GM19043 (cell line): ENCODE results near the gene TRIP13.
"Not testable (repeated sequence)": the region's sequence is repeated elsewhere in the genome, so short reads cannot be mapped to it uniquely, and the experiment has no call there.

ENCODE experiments used
- ATAC-seq: cut with Tn5 transposase; IDR thresholded peaks from one replicate; pipeline ENCODE4 v1.9.1; 2021; ENCODE audit warnings: low read depth; ENCODE audit not compliant: unreplicated experiment

The TRIP13 gene

DNA sequence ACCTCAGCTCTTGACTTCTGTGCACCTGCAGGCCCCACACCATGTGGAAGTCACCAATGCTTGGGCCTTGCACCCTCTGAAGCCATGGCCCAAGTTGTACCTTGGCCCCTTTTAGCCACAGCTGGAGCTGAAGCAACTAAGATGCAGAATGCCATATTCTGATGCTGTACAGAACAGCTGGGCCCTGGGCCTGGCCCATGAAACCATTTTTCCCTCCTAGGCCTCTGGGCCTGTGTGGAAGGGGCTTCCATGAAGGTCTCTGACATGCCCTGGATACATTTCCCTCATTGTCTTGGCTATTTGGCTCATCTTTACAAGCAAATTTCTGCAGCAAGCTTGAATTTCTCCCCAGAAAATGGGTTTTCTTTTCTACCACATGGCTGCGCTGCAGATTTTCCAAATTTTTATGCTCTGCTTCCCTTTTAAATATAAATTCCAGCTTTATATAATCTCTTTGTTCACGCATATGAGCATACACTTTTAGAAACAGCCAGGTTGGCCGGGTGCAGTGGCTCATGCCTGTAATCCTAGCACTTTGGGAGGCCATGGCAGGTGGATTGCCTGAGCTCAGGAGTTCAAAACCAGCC, 41.8 kb downstream of the TRIP13 start:
- ATAC-seq, result not testable (repeated sequence)

DNA sequence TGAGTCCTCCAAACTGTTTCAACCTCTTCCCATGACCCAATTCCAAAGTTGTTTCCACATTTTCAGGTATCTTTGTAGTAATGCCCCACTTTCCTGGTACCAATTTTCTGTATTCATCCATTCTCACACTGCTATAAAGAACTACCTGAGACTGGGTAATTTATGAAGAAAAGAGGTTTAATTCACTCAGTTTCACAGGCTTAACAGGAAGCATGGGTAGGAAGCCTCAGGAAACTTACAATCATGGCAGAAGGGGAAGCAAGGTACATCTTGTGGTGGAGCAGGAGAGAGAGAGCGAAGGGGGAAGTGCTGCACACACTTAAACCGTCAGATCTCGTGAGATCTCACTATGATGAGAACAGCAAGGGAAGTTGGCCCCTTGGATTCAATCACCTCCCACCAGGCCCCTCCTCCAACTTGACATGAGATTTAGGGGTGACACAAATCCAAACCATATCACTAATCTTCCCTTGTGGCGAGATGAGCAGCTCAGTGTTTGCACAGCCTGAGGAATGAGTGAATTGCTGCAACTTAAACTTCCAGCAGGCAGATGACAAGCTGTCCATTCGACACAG, 42.9 kb downstream of the TRIP13 start:
- no peak for ATAC-seq

DNA sequence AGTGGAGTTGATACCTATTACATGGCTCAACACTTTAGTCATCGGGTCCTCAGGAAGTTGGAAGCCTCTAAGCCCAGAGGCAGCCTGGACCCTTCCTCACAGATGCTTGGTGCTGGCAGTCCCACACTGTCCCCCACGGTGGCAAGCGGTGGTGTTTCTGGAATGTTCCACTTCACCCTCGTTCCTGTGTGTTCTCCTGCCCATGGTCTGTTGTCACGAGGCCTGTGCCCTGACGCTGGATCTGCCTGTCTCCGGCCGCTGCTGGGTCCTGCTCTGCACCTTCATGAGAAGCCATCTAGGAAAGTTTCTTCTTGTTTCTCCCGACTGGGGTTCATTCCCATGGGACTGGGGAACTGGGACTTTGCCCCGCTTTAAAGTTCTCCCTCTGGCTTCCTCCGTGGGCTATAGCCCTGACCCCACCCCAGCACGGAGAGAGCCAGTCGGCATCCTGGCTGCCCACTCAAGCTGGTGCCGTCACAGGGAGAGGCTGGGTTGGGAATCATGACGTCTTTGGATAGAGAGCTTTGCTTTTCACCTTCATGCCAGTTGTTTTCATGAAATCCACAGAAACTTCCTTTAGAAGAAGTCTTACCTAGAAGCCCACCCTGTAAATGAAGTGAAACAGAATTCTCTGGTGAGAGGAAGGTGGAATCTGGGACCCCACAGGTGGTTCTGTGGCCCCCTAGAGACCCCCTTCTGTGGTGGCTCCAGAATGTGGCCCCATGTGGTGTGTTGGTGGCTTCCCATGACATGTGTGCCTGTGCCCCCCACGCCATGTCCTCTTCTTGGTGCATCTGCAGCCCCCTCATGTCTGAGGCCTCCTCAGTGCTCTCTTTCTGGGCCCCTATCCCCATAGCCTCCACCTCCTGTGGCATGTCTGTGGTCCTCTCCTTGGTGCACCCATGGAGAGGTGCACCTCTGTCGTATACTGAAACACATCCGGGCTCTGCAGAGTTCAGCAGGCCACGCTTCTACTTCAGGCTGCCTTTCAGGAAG, 43.8 kb downstream of the TRIP13 start:
- no peak for ATAC-seq

DNA sequence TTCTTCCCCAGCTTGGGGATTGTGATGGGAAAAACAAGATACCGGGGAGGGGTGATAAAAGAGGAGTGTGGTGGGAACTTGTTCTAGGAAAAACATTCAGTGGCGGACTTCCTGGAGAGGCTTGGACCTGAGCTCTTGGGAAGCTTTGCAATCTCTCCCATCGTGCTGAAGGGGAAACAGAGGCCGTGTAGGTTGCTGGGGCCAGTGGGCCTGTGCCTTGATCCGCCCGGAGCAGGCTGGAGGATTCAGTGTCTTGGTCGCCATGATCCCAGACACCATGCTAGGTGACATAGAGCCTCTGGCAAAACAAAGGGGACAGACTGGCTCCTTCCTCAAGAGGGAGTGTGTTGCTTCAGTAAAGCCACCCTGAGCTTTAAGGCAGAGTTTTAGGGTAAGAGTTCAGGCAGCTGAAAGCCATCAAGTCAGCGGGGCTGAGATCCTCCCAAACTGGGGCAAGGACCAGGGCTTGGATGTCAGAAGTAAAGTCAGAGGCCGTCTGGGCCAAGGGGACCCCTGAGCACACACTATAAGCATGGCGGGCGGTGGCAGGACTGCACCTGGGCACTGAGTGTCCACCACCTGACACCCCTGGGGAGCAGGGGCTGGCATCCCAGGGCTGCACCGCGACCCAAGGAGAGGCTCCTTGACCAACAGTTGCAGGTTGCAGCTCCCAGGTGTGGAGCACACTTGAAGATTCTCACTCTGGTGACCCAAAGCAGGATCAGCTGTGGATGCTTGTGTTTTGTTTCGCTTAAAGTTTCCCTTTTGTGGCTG, 44.7 kb downstream of the TRIP13 start:
- no peak for ATAC-seq

DNA sequence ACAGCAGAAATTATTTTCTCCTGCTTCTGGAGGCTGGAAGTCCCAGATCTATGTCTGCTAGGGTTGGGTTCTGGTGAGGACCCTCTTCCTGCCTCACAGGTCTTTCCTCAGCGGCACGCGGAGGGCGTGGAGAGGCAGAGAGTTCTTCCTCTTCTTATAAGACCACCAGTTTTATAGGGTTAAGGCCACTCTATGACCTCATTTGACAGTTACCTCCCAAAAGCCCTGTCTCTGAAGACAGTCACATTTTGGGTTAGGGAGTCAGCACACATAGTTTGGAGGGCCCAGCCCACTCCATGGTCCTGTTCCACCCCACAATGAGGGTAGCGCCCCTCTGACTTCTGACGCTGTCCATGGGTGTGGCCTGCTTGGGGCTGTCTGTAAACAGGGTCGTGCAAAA, 46.7 kb downstream of the TRIP13 start:
- ATAC-seq, result no peak

DNA sequence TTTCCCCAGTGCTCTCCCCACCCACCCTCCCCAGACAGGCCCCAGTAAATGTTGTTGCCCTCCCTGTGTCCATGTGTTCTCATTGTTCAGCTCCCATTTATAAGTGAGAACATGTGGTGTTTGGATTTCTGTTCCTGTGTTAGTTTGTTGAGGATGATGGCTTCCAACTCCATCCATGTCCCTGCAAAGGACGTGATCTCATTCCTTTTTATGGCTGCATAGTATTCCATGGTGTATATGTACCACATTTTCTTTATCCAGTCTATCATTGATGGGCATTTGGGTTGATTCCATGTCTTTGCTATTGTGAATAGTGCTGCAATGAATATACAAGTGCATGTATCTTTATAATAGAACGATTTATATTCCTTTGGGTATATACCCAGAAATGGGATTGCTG, 48.1 kb downstream of the TRIP13 start:
- not testable (repeated sequence) for ATAC-seq

DNA sequence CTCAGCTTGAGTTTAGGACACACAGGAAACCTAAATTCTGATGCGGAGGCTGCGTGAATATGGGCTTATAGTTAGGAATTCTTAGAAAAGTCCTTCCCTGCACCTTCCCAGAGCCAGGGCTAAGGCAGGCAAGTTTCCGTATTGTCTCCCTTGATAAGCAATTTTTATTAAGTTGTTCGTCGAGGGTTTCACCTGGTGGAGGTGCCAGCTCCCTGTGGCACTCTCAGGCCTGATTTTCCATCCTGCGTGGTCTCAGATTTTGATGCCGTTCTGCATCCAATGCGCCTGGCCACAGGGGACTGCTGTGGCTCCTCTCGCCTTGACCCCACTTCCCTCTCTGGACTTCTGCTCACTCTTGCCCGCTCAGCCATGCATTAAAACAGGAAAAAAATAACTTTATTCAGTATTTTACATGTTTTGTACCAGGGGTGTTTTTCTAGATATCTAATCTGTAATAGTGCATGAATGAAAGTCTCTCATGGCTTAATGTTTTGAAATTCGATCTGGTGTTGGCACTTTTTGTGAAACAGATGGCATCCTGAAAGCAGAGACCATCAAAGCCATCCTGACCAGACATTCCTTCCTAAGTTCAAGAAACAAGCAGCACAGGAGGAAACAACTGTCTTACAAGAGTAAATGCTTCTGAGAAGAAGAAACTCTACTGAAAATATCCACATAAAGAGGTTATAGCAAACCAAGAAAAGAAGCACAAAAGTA, 50.7 kb downstream of the TRIP13 start:
- ATAC-seq, result no peak

DNA sequence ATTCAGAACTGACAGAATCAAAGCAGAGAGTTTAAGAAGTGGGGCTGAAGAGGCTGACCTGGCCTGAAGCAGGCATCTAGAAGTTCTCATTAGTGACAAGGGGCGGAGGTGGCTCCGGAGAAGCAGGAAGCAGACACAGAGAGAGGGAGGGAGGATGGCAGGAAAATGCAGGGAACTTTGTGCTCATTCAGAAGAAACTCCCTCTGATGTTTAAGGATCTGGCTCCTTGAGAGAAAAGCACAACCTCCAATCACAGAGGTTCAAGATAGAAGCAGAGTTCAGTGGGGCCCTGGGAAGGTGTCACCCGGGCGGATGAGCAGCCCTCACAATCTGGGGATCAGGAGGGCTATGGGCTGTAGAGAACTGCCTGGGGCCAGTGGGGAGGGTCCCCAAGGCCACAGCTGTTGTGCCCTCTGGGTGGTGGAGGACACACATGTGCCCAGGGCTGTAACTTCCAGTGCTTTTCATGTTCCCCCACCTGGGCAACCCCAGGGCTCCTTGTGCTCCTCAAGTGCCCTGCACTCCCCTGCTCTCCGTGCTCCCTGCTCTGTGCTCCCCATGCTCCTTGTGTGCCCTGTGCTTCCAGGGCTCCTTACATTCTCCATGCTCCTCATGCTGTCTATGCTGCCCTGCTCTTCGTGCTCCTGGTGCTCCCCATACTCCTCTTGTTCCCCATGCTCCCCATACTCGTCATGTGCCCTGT, 51.4 kb downstream of the TRIP13 start:
- no peak for ATAC-seq

DNA sequence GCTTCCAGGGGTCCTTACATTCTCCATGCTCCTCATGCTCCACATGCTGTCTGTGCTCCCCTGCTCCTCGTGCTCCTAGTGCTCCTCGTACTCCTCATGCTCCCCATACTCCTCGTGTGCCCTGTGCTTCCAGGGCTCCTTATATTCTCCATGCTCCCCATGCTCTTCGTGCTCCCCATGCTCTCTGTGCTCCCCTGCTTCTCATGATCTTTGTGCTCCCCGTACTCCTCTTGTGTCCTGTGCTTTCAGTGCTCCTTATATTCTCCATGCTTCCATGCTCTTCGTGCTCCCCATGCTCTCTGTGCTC, 51.9 kb downstream of the TRIP13 start:
- no peak for ATAC-seq

DNA sequence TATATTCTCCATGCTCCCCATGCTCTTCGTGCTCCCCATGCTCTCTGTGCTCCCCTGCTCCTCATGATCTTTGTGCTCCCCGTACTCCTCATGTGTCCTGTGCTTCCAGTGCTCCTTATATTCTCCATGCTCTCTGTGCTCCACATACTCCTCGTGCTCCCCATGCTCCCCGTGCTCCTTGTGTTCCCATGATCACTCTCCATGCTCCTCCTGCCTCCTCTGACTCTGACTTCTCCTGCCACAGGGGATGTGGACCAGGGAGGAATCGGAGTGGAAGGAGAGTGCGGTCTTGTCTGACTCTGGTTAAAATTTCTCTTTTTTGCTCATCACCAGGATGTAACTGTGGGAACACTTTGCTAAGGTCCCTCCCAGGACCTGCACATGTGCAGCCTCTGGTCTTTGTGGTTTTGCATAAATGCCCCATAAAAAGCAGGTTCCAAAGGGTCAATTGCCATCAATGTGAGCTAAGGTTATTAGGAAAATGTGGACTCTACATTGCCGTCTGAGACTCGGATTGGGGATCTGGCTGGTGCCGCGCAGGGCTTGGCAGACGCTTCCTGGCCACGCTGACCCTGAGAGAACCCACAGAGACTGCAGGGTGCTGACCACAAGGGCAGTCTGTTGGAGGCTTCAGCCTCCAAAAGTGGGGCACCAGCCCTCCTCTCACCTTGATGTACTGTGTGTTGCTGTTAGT, 52.5 kb downstream of the TRIP13 start:
- ATAC-seq, result no peak

DNA sequence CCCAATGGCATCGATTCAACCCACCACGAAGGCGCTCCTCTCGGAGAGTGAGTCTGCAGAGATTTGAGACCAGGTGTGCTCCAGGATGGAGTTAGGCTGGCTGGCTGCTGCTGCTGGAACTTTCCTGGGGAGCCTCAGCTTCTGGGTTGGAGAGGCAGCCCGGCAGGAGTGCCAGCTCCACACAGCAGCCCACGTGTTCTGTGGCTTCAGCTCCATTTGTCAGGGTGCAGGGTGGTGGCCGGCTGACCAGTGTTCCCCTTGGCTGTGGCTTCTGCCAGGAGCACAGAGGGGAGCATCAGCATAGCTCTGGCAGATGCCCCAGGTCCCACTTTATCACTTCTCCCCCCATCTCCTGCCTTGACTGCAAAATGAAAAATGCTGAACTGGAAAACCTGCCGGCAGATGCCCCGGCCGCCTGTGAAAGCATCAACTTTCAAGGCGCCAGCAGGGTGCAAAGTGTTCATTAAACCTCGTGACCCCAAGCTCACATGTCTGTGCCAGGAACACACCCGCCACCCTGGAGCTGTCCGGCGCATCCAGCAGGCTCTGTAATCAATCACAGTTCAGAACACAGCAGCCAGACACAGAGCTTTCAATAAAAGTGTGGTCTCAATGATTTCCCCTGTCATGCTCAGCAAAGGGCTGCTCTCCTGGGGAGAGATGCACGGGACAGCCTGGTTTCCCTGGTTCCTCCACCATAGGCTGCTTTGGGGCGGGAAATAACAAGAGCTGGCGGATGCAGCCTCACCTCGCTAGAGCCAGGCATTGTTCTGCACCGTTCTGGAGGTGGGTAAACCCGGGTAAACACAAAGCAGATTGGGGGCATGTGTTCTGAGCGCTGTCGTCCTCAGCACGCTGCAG, 53.2 kb downstream of the TRIP13 start:
- ATAC-seq, result no peak

DNA sequence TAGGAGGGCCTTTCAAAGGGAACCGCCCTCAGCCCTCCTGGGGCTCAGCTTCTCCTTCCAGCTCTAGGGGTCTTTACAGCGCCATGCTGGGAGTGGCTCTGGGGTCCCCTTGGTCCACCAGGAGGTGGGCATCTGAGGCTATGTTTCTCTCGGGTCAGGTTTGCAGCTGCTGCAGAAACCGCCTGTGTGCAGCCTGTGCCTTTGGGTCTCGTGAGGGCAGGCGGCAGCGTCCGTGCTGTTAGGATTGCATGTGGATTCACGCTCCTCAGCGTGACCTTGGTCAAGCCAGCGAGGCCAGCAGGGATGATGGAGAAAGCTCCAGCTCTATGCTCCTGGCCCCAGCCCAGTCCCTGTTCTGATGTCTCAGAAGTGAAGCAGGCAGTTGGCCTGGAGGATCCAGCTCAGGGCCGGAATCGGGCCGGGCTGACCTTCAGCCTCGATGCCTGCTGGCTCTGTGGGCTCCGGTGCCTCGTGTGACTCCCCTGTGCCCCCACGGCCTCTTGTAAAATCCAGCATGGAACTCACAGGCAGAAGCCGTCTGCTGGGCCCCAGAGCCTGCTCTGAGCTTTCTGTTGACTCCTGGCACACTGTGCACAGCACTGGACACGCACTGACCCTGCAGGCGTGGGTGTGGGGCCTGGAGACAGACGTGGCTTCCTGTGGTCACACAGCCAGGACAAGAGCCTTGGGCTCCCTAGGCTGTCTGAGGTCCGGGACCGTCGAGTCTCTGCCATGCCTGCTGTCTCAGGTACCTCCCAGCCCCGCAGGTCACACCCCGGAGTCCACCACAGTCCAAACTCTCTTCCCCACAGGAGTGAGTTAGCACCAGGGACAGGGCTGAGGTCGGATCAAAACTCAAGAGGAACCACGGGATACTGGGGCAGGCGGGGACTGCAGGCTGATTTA, 54.3 kb downstream of the TRIP13 start:
- ATAC-seq, result no peak

DNA sequence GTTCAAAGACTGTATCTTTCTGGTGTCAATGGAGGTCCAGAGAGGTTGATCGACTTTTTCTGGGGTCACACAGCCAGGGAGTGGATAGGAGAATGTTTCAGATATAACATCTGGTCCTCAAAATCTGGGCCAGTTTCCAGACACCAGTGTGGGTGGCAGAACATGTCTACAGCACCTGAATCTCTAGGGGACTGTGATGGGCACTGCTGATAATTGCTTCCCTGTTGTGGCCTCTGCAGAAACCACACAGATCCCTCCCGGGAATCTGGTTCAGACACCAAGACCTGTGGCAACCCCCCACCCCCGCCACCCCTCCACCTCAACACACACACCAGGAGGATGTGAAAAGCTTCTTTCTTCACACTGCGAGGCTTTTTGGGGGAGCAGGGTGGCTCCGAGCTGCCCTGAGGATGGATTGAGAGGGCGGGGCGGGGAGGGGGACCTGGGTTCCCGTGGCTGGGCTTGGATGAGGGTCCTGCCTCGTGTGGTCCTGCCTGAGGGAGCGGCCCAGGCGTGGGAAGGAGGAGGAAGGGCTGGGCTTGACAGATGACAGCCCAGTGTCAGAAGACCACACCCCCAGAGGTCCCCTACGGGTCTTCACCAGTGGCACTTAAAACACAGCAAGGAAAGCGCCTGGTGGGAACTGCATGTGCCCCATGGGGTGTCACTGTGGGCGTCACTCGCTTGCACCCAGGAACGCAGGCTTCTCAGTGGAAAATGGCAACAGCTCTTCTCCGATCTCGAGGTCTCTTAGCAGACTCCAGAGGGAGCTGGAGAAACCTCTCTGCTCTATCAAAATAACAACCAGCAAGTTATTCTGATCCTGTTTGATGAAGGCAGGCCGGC, 55.2 kb downstream of the TRIP13 start:
- ATAC-seq, result no peak

DNA sequence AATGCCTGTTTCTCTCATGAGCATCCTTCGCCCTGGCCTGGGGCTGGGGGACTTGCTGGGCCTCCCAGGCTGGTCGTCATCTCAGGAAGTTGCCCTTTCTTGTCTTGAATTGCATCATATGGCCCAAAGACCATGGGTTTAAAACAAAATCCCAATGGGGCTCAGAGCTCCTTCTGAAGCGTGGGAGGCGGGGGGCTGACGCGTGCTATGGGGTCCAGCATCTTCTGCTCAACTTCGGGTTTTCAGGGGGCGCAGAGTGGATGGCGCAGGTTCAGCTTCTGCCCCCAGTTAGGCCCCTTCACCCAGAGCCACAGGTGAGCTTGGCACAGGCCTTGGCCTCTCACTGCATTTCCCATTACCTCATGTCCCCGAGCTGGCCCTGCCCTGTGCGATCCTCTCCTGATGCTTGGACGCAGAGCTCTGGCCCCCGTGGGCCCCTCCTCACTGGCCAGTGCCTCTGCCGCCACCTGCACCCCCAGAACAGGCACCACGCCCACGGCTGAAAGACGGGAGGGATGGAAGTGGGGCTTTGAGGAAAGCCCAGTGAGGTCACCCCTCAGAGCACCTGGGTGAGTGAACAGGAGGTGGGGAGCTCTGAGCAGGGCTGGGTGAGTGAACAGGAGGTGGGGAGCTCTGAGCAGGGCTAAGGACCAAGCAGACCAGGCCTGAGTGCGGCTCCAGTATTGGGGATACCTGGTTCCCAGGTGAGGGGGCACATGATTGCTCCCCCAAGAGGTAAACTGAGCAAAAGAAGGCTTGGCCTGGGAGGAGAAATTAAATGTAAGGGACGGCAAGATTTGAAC, 56.0 kb downstream of the TRIP13 start:
- no peak for ATAC-seq

DNA sequence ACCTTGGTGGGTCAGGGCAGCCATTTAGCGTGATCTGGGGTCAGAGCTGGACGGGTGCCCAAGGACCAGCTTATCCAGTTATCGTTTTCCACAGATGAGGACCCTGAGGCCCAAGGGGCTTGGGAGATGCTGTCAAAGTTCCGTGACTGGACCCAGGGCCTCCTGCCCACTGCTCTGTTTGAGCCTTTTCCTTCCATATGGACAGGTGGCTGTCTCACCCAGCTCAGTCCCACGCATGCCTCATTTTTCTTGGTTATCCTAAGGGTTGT, 56.5 kb downstream of the TRIP13 start:
- no peak for ATAC-seq
